ENCODE measurements around the gene CAMKK2.
"Not testable (repeated sequence)": the region's sequence is repeated elsewhere in the genome, so short reads cannot be mapped to it uniquely, and the experiment has no call there.

The CAMKK2 gene

GRCh38 chr12:121205491-121205890 lies 91.0 kb downstream of the CAMKK2 start:
- no peaks in the 10 kb centered on the region for H3K36me3 ChIP-seq (ENCODE audit: control insufficient read depth in 2 of 2, insufficient read depth in 2 of 2, low read length in 2 of 2)
- H3K9me3 ChIP-seq (ENCODE audit: control insufficient read depth in 2 of 2, low read length in 2 of 2) = no peaks in the 10 kb centered on the region
- no peaks in the 10 kb centered on the region for H3K27me3 ChIP-seq (ENCODE audit: control insufficient read depth in 2 of 2, insufficient read depth in 2 of 2, low read length in 2 of 2)
- H3K4me1 ChIP-seq (ENCODE audit: control insufficient read depth in 2 of 2, insufficient read depth in 2 of 2, low read length in 2 of 2) = no peaks in the 10 kb centered on the region
- no peak overlapping the region for H3K9ac ChIP-seq (ENCODE audit: low read depth in 1 of 2, low read length in 2 of 2)
- H3K27ac ChIP-seq (ENCODE audit: low read depth in 2 of 2, low read length in 2 of 2) = no peak overlapping the region
- H3K4me3 ChIP-seq (ENCODE audit: low read length in 2 of 2) = no peak overlapping the region

- no peaks in the 10 kb centered on the region for H3K27me3 ChIP-seq (ENCODE audit: control insufficient read depth in 2 of 2, insufficient read depth in 2 of 2, low read length in 2 of 2)
- H3K9ac ChIP-seq (ENCODE audit: low read depth in 1 of 2, low read length in 2 of 2) = no peak overlapping the region
- no peak overlapping the region for H3K27ac ChIP-seq (ENCODE audit: low read depth in 2 of 2, low read length in 2 of 2)
- no peaks in the 10 kb centered on the region for H3K36me3 ChIP-seq (ENCODE audit: control insufficient read depth in 2 of 2, insufficient read depth in 2 of 2, low read length in 2 of 2)
- H3K9me3 ChIP-seq (ENCODE audit: control insufficient read depth in 2 of 2, low read length in 2 of 2) = no peaks in the 10 kb centered on the region
- no peak overlapping the region for H3K4me3 ChIP-seq (ENCODE audit: low read length in 2 of 2)
- H3K4me1 ChIP-seq (ENCODE audit: control insufficient read depth in 2 of 2, insufficient read depth in 2 of 2, low read length in 2 of 2) = no peaks in the 10 kb centered on the region
These were observed 93.0 kb downstream of the CAMKK2 start for GRCh38 chr12:121203482-121203881.

- Histone ChIP-seq H3K9me3 (ENCODE audit: control insufficient read depth in 2 of 2, low read length in 2 of 2) (no peaks in the 10 kb centered on the region), H3K9ac (ENCODE audit: low read depth in 1 of 2, low read length in 2 of 2) (no peak overlapping the region), H3K4me1 (ENCODE audit: control insufficient read depth in 2 of 2, insufficient read depth in 2 of 2, low read length in 2 of 2) (no peaks in the 10 kb centered on the region), H3K36me3 (ENCODE audit: control insufficient read depth in 2 of 2, insufficient read depth in 2 of 2, low read length in 2 of 2) (no peaks in the 10 kb centered on the region), H3K27ac (ENCODE audit: low read depth in 2 of 2, low read length in 2 of 2) (no peak overlapping the region), H3K4me3 (ENCODE audit: low read length in 2 of 2) (no peak overlapping the region), H3K27me3 (ENCODE audit: control insufficient read depth in 2 of 2, insufficient read depth in 2 of 2, low read length in 2 of 2) (no peaks in the 10 kb centered on the region)
These were observed 93.8 kb downstream of the CAMKK2 start for GRCh38 chr12:121202407-121203355.

- H3K9ac ChIP-seq (ENCODE audit: low read depth in 1 of 2, low read length in 2 of 2); H3K4me1 ChIP-seq (ENCODE audit: control insufficient read depth in 2 of 2, insufficient read depth in 2 of 2, low read length in 2 of 2); H3K27ac ChIP-seq (ENCODE audit: low read depth in 2 of 2, low read length in 2 of 2); H3K4me3 ChIP-seq (ENCODE audit: low read length in 2 of 2); H3K36me3 ChIP-seq (ENCODE audit: control insufficient read depth in 2 of 2, insufficient read depth in 2 of 2, low read length in 2 of 2); H3K9me3 ChIP-seq (ENCODE audit: control insufficient read depth in 2 of 2, low read length in 2 of 2); H3K27me3 ChIP-seq (ENCODE audit: control insufficient read depth in 2 of 2, insufficient read depth in 2 of 2, low read length in 2 of 2): not testable (repeated sequence)
These were observed 95.4 kb downstream of the CAMKK2 start for GRCh38 chr12:121201140-121201539.

GRCh38 chr12:121198949-121199348 lies 97.6 kb downstream of the CAMKK2 start:
- no peak overlapping the region for H3K9ac ChIP-seq (ENCODE audit: low read depth in 1 of 2, low read length in 2 of 2)
- no peak overlapping the region for H3K4me3 ChIP-seq (ENCODE audit: low read length in 2 of 2)
- H3K9me3 ChIP-seq (ENCODE audit: control insufficient read depth in 2 of 2, low read length in 2 of 2) = no peaks in the 10 kb centered on the region
- H3K27ac ChIP-seq (ENCODE audit: low read depth in 2 of 2, low read length in 2 of 2) = no peak overlapping the region
- no peaks in the 10 kb centered on the region for H3K27me3 ChIP-seq (ENCODE audit: control insufficient read depth in 2 of 2, insufficient read depth in 2 of 2, low read length in 2 of 2)
- H3K4me1 ChIP-seq (ENCODE audit: control insufficient read depth in 2 of 2, insufficient read depth in 2 of 2, low read length in 2 of 2) = no peaks in the 10 kb centered on the region
- no peaks in the 10 kb centered on the region for H3K36me3 ChIP-seq (ENCODE audit: control insufficient read depth in 2 of 2, insufficient read depth in 2 of 2, low read length in 2 of 2)

- Histone ChIP-seq H3K9ac (ENCODE audit: low read depth in 1 of 2, low read length in 2 of 2) (no peak overlapping the region), H3K27me3 (ENCODE audit: control insufficient read depth in 2 of 2, insufficient read depth in 2 of 2, low read length in 2 of 2) (no peaks in the 10 kb centered on the region), H3K9me3 (ENCODE audit: control insufficient read depth in 2 of 2, low read length in 2 of 2) (no peaks in the 10 kb centered on the region), H3K36me3 (ENCODE audit: control insufficient read depth in 2 of 2, insufficient read depth in 2 of 2, low read length in 2 of 2) (no peaks in the 10 kb centered on the region), H3K27ac (ENCODE audit: low read depth in 2 of 2, low read length in 2 of 2) (no peak overlapping the region), H3K4me3 (ENCODE audit: low read length in 2 of 2) (no peak overlapping the region), H3K4me1 (ENCODE audit: control insufficient read depth in 2 of 2, insufficient read depth in 2 of 2, low read length in 2 of 2) (no peaks in the 10 kb centered on the region)
These were observed 99.6 kb downstream of the CAMKK2 start for GRCh38 chr12:121196902-121197301.

GRCh38 chr12:121191151-121191550 lies 105.4 kb downstream of the CAMKK2 start:
- Histone ChIP-seq H3K36me3 (ENCODE audit: control insufficient read depth in 2 of 2, insufficient read depth in 2 of 2, low read length in 2 of 2) (no peaks in the 10 kb centered on the region), H3K27ac (ENCODE audit: low read depth in 2 of 2, low read length in 2 of 2) (no peak overlapping the region), H3K9ac (ENCODE audit: low read depth in 1 of 2, low read length in 2 of 2) (no peak overlapping the region), H3K4me1 (ENCODE audit: control insufficient read depth in 2 of 2, insufficient read depth in 2 of 2, low read length in 2 of 2) (no peaks in the 10 kb centered on the region), H3K4me3 (ENCODE audit: low read length in 2 of 2) (no peak overlapping the region), H3K27me3 (ENCODE audit: control insufficient read depth in 2 of 2, insufficient read depth in 2 of 2, low read length in 2 of 2) (no peaks in the 10 kb centered on the region), H3K9me3 (ENCODE audit: control insufficient read depth in 2 of 2, low read length in 2 of 2) (no peaks in the 10 kb centered on the region)

GRCh38 chr12:121190523-121191031 lies 105.9 kb downstream of the CAMKK2 start:
- no peak overlapping the region for H3K27ac ChIP-seq (ENCODE audit: low read depth in 2 of 2, low read length in 2 of 2)

GRCh38 chr12:121189619-121190155 lies 106.8 kb downstream of the CAMKK2 start:
- no peak overlapping the region for H3K27ac ChIP-seq (ENCODE audit: low read depth in 2 of 2, low read length in 2 of 2)

More at GRCh38 chr12:121190523-121191031, 105.9 kb downstream of the CAMKK2 start:
- Histone ChIP-seq H3K4me3 (ENCODE audit: low read length in 2 of 2) (no peak overlapping the region), H3K36me3 (ENCODE audit: control insufficient read depth in 2 of 2, insufficient read depth in 2 of 2, low read length in 2 of 2) (no peaks in the 10 kb centered on the region), H3K9ac (ENCODE audit: low read depth in 1 of 2, low read length in 2 of 2) (no peak overlapping the region), H3K4me1 (ENCODE audit: control insufficient read depth in 2 of 2, insufficient read depth in 2 of 2, low read length in 2 of 2) (no peaks in the 10 kb centered on the region), H3K27me3 (ENCODE audit: control insufficient read depth in 2 of 2, insufficient read depth in 2 of 2, low read length in 2 of 2) (no peaks in the 10 kb centered on the region), H3K9me3 (ENCODE audit: control insufficient read depth in 2 of 2, low read length in 2 of 2) (no peaks in the 10 kb centered on the region)

GRCh38 chr12:121189131-121189530 lies 107.4 kb downstream of the CAMKK2 start:
- Histone ChIP-seq H3K36me3 (ENCODE audit: control insufficient read depth in 2 of 2, insufficient read depth in 2 of 2, low read length in 2 of 2) (peaks cover 0 to 2% of the 10 kb centered on the region in 2 donors), H3K4me3 (ENCODE audit: low read length in 2 of 2) (no peak overlapping the region), H3K27me3 (ENCODE audit: control insufficient read depth in 2 of 2, insufficient read depth in 2 of 2, low read length in 2 of 2) (no peaks in the 10 kb centered on the region), H3K27ac (ENCODE audit: low read depth in 2 of 2, low read length in 2 of 2) (no peak overlapping the region), H3K9ac (ENCODE audit: low read depth in 1 of 2, low read length in 2 of 2) (no peak overlapping the region), H3K4me1 (ENCODE audit: control insufficient read depth in 2 of 2, insufficient read depth in 2 of 2, low read length in 2 of 2) (no peaks in the 10 kb centered on the region), H3K9me3 (ENCODE audit: control insufficient read depth in 2 of 2, low read length in 2 of 2) (no peaks in the 10 kb centered on the region)

More at GRCh38 chr12:121189619-121190155, 106.8 kb downstream of the CAMKK2 start:
- no peak overlapping the region for H3K9ac ChIP-seq (ENCODE audit: low read depth in 1 of 2, low read length in 2 of 2)
- no peaks in the 10 kb centered on the region for H3K4me1 ChIP-seq (ENCODE audit: control insufficient read depth in 2 of 2, insufficient read depth in 2 of 2, low read length in 2 of 2)
- H3K27me3 ChIP-seq (ENCODE audit: control insufficient read depth in 2 of 2, insufficient read depth in 2 of 2, low read length in 2 of 2) = no peaks in the 10 kb centered on the region
- no peaks in the 10 kb centered on the region for H3K9me3 ChIP-seq (ENCODE audit: control insufficient read depth in 2 of 2, low read length in 2 of 2)
- H3K36me3 ChIP-seq (ENCODE audit: control insufficient read depth in 2 of 2, insufficient read depth in 2 of 2, low read length in 2 of 2) = no peaks in the 10 kb centered on the region
- H3K4me3 ChIP-seq (ENCODE audit: low read length in 2 of 2) = no peak overlapping the region
